RPMI8226 (cell line): Measurements from ENCODE around the gene MANBA.
"Not testable (repeated sequence)": the region's sequence is repeated elsewhere in the genome, so short reads cannot be mapped to it uniquely, and the experiment has no call there.

Experiments used
- DNase-seq: peaks from one replicate; pipeline ENCODE4 v3.0.0-alpha.2; 2015

Gene MANBA

DNA sequence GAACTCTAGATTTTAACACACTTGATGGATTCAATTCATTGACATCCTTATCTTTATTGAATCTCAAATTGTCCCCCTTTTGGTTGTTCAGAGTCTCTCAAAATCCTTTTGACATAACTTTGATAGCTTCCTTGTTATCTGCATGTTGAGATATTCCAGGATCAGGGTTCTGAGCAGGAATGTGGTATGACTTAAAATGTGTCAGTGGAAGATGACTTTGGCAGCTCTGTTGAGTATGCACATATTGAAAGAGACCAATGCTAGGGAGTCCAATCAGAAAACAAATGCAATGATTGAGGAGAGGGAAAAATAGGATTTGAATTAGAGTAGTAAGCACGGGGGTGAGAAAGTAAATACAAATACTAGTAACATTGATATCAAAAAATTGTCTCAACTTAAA is 93.8 kb downstream of the MANBA start:
- no peak for DNase-seq

DNA sequence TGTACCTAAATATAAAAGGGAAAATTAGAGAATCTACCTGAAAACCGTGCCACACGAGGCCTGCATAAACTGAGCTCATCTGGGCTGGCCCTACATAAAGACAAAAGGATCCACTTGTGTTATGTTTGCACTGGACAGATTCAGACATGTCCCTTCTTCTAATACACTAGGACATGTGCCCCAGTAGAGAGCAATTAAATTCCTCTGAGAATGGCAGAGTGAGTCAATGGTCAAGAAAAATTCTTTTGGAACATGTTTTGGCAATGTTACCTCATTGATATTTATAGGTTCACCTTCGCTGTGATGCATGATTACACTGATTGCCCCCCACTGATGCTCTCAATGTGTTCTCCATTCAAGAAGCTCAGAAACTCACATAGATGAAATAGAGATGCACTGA is 95.2 kb downstream of the MANBA start:
- DNase-seq, result no peak

DNA sequence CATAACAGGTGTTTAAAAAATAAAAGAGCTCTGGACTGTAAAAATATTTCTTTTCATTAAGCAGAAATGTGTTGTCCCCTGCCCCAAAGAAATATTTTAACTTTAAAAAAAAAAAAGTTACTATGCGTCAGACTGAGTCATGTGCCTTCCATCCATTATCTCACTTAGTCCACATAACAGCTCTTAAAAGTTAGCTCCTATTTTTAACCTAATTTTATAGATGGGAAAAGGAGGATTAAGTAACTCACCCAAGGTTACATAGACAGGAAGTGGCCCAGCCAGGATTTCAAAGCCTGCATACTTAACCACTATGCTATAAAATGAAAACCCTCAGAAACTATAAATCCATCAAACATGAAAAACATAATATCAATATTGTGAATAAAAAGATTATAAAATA is 97.7 kb downstream of the MANBA start:
- DNase-seq, result no peak

DNA sequence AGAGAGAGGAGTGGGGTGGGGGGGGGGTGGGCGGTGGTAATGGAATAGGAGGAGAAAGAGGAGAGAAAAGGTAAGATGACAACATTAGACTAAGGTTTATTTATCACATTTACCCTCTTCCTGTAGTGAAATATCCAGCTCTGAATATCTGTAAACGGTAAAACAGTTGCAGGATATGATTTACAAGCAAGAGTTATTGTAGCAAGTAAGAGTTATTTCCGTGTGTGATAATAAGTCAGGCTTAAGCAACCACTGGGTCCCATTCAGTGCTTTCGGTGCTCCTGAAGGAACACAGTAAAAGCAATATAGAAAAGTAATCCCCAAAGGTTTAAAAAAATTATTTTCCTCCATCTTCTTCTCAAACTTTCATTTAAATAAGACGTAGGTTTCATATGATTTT is 103.6 kb downstream of the MANBA start:
- no peak for DNase-seq

DNA sequence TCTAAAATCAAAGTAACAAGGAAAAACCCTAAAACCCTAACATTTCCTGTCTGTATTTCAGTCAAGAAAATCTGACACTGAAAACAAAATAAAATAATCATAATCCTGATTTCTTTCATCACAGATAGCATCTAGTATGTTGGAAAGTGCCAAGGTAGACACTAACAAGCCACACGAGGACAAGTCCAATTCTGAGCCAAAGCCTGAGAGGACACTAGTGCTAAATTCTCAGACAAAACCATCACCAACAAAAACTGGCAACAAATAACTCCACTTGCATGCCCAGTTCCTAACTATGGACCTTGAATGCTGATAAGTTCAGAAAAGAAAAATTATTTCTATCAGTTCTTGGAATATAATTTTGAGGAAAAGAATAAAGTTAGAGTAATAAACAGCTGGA is 113.7 kb downstream of the MANBA start:
- no peak for DNase-seq

DNA sequence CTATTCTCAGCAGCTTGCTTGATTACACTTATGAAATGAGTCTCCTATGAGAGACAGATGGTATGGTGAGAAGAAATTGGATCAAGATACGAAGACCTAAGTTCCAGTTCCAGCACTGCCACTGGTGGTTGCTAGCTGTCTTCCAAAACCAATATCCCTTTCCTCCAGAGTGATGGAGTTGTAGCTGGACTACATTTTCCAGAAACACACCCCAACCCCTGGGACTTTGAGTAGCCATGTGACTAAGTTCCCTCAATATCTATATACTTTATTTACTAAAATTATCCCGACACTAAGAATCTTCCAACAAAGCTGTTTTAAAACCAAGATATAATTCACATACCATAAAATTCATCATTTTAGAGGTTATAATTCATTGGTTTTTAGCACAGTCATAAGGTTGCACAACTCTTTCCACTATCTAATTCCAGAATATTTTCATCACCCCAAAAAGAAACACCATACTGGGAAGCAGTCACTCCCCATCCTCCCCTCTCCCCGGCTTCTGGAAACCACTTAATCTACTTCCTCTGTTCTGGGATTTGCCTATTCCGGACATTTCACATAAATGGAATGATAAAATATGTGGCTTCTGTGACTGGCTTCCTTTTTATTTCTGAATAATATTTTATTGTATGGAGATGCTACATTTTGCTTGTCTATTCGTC is 118.0 kb downstream of the MANBA start:
- no peak for DNase-seq

DNA sequence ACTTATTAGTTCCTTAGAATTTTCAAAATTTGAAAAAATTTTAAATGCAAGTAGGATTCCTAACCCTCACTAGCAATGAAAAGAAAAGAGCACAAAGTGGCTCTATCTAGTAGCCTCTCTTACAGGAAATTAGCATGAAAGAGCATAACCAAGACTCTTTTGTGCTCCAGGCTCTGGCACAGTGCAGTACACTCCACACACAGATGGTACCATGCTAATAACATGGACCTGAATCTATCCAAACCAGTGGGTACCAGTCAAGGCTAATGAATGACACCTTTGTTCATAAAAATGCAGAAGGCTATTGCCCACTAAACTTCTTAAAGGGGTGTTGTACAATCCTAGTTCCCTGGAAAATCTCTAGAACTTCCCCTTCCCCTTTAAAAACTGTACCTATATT is 119.0 kb downstream of the MANBA start:
- no peak for DNase-seq

DNA sequence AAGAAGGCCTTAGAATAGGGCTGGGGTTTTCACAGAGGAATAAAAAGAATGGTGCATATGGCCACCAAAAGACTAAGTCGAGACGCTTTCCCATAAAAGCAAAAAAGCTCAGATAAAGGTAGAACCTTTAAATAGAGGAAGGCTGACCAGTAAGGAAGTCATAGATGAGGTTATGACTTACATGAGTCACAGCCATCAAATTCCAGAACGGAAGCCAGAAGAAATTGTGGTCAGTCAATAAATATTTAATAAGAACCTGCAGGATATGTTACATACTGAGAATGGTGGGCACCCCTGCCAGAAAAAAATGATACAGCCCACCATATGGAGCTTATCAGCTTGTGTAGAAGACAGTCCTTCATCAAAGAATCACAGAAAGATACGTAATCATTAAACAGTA is 120.1 kb downstream of the MANBA start:
- no peak for DNase-seq

DNA sequence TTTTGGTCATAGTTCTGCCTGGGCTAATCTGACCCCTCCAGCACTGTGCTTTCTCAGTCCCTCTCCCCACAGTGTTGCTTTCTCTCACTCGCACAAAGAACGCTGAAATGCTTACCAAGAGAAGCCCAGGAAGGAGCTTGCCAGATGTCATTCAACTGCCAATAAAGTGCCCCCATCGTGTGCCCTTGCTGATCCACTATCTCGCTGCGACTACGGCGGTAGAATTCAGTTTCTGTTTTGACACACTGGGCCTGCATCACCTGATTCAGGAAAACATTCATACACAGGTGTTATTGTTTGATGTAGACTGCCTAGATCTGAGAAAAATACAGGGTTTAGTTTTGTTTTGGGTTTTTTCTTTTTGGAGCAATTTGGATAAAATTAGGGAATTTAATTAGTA is 121.2 kb downstream of the MANBA start:
- DNase-seq, result no peak

DNA sequence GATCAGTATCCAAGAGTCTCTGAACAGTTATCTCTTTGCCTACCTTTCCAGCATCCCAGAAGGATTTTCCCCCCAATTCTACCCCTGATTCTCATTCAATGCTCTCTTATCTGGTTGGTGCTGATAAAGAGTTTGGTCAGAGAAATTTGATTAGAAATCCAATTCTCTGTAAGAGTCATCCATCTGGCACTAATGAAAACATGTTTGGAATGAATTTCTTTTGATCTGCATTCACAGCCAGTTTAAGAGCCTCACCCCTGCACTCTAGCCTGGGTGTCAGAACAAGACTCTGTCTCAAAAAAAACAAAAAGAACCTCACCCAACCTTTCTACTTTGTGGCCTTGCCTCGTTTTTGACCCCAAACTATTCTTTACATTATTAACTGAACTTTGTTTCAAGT is 122.1 kb downstream of the MANBA start:
- DNase-seq, result no peak

DNA sequence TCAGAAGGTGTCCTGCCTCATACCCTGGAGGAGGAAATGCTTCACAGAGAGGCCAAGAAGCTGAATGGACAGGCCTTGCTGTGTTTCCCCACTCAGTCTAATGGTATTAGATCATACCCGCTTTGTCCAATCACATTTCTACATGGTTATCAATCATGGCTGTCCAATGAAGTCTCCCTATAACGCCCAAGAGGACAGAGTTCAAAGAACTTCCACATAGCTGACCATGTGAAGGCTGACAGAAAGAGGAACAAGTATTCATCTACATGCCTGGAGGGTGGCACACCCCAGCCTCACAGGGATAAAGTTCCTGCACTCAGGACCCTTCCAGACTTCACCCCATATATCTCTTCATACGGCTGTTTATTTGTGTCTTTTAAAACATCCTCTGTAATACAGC is 123.4 kb downstream of the MANBA start:
- DNase-seq, result no peak

DNA sequence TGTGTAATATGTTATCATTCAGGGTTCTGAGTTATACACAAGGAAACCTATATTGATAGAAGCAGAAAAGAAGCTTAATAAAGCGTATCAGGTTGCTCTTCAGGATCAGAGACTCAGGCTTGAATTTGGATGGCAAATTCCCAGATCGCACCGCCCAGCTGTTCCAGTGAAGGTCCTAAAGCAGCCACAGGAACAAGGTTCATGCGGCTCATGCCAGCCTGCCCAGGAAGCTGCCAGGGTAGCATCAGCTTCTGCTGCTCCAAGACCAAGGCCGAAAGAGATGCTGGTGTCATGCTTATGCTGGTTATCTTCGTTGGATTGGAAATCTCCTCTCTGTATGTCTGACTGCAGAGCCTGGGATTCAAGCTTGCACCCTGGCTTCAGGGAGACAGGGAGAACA is 127.7 kb downstream of the MANBA start:
- no peak for DNase-seq

DNA sequence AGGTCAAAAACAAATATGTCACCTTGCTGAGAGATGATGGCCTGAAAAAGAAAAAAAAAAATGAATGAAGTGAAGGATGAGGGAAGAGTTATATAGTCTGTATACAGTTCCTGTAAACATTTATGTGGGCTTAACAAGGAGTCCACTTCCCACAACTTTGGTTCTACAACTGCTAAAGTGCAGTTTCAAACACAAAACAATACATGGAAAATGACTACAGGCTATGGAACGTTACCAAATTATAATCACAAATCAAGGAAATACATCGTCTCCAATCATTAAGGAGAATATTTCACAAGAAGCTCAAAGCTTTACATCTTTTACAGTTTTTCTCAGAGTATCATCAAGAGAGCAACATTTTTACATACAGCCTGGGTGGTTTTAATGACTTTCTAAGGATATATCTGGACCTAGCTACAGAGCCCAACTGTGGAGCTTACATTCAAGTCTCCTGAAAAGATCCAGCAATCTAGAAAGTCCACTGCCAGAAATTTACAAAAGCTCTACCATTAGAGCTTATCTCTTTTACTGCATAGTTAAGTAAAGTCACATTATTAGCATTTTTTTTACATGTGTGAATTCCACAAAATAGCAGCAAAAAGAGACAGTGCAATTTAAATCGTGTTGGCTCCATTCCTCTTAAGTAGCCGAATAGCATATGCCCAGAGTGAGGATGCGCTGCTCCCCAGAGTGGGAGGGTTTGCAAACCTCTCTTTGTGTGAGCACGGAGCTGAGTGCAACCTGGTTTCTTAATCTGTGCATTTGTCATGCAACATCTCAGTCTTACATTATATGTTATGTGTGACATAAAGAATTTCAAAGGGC is 128.3 kb downstream of the MANBA start:
- no peak for DNase-seq

DNA sequence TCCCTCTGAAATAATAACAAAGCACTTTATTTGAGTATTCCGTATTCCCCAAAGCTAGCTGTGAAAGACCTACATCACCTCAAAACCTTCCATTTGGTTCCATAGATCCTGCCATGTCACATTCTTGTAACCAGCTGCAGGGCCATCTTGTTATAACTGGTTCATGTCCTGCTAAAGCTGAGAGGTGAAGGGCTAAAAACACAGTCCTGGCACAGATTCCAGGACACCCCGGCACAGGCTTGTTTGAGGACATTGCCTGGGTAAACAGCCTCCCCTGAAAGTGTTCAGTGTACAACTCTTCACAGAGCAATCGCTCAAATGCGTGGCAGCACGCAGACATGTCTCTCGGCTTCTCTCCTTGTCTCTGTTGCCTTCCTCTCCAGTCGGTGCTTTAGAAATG is 129.2 kb downstream of the MANBA start:
- no peak for DNase-seq

DNA sequence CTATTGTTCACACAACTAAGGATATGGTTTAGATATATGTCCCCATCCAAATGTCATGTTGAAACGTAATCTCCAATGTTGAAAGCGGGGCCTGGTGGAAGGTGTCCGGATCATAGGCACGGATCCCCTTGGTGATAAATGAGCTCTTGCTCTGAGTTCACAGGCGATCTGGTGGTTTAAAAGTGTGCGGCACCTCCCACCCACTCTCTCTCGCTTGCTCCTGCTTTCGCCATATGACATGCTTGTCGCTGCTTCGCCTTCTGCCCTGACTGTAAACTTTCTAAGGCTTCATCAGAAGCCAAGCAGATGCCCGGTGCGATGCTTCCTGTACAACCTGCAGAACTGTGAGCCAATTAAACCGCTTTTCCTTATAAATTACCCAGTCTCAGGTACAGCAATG is 131.1 kb downstream of the MANBA start:
- no peak for DNase-seq

DNA sequence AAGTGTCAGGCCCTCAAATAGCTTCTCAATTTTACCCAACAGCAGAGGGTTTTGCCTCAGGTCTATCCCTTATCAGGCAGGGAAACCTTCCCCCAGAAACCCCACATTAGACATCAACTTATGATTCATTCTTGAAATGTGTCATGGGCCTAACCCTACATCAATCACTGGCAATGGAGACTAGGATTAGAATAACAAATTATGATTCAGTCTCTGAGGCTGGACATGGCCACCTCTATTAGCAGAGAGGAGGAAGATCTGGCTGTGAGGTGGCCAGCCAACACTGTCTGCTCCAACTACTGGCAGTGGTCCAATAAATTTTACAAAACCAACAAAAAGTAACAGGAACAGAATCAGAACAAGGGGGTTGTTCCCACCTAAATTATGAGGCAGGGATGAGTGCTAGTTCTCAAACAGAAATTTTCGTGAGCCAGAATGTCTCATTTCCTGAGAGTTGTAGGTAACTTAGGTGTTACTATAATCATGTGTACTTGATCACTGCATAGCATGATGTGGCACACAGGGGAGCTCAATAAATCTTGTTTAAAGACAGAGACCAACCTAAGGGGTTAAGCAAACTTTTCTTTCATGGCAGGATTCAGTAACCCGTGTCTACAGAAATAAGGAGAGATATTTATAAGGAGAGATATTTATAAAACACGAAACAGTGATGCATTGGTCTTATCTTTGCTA is 132.8 kb downstream of the MANBA start:
- no peak for DNase-seq

DNA sequence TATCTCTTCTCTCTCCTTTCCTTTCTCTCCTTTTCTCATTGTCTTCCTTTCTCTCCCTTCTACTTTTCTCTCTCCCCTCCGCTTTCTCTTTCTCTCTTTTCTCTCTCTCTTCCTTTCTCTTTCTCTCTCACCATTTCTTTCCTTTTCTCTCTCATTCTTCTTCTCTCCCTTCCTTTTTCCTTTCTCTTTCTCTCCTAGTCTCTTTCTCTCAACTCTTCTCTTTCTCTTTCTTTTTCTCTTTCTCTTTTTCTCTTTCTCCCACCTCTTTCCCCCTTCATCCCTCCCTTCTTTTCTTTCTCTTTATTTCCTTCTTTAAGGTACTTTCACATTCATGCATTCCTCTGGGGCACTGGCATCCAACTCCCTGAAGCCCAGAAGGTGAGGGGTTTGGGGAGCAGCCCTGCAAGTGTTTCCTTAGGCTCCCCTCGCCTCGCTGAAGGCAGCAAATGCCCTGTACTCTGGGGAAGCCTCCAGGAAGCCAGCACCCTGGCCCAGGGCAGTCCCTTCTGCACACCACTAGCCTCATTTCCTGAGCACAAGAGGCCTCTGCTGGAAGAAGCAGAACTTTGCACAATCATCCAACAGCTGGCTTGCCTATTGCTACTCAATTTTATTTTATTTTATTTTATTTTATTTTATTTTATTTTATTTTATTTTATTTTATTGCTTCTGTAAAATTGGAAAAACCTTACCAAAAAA is 135.4 kb downstream of the MANBA start:
- DNase-seq, result peak; percentile 18

DNA sequence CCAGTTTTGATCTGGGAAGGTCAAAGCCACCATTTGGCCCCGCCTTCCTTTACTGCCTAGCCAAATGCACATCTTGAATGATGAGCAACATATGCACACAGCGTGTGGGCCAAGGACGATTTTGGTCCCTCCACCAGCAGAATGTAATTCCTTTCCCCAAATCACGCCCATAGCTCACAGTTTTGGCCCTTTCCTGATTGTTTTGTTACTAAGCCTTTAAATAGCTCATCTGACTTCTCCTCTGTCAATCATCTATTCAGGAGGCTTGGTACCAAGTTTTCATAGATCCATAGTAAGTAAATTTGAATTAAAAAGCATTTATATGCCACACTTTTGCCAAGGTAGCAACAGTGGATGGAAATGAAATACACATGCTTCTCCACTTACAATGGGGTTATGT is 136.3 kb downstream of the MANBA start:
- no peak for DNase-seq

DNA sequence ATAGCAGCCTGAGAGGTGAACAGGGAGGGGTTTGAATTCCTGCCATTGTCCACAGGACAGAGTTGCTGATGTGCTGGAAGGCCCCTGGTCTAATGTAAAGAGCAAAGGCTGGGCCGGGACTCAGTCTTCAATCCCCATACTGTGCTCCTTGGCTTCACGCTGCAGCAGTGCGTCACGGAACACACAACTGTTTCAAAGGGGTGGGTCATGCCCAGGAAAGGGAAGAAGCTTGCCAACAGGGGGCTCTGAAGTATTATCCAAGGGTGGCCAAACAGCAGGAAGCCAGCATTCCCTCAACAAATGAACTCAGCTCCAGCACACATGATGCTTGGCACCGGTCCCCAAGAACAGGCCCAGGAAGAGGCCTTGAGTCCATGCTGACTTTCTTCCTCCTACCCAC is 137.1 kb downstream of the MANBA start:
- no peak for DNase-seq

DNA sequence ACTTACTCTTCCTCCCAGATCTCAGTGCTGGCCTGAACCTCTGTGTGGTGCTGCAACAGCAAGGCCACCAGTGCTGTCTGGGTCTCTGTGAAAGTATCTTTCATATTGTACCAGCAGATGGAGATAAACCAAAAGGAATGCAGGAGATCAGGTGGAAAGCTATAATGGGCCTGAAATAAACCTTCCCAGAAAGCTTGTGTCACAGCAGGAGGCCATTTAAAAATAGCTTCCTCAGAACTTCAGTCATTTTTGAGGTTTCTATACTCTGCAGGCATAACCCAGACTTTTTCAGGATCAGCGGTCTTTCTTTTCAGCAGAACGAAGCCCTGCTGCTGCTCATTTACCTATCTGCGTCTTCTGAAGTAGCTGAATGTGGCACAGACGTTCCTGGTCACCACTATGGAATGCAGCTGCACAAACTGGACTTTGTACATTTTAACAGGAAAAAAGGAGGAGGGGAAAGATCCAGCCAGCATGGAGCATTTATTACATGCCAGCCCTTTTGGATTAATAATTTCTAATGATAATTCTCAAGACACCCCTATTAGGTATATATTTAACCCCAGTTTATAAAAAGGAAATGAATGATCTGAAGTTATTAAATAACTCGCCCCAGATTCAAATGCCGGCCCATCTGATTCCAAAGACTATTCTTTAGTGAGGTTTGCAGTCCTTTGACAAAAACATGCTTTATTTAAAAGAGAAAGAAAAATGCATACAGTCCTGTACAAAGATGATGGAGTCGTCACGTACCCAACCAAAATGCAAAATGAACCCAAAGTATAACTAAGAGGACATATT is 139.9 kb downstream of the MANBA start:
- DNase-seq, result peak; percentile 57

DNA sequence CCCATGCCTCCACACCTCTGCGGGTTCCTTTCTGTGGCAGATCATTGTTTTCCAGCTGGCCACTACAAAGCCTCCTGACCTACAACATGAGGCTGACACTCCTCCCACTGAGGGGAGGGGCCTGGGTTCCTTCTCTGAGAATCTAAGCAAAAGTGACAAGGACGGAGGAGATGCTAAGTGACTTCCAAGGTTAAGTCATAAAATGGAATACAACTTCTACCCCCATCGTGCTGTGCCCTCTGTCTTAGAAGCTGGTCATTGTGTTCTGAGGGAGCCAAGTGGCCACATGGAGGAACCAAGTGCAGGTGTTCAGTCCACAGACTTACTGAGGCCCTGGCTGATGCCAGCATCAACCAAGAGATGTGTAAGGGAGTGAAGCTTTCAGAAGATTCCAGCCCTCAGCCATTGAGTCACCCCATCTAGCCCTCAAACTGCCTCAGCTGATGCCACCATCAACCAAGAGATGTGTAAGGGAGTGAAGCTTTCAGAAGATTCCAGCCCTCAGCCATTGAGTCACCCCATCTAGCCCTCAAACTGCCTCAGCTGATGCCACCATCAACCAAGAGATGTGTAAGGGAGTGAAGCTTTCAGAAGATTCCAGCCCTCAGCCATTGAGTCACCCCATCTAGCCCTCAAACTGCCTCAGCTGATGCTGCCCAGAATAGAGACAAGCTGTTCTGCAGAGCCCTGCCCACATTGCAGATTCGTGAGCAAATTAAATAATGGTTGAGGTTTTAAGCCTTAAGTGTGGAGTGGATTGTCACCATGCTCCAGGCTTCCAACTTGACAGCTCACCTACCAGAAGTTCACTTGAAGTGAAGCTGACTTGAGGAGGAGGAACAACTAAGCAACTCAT is 140.8 kb downstream of the MANBA start:
- not testable (repeated sequence) for DNase-seq

DNA sequence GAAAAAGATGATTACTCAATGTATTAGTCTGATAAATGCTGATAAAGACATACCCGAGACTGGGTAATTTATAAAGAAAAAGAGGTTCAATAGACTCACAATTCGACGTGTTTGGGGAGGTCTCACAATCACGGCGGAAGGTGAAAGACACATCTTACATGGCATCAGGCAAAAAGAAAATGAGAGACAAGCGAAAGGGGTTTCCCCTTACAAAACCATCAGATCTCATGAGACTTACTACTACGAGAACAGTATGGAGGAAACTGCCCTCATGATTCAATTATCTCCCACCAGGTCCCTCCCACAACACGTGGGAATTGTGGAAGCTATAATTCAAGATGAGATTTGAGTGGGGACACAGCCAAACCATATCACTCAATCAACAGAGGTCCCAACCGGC is 141.7 kb downstream of the MANBA start:
- DNase-seq, result not testable (repeated sequence)
